CD4-positive, alpha-beta T cell treated with Interferon gamma for 1 hour (primary cell): Measurements from ENCODE around the gene ITM2C.

Experiments used
- DNase-seq: peaks from one replicate; pipeline ENCODE4 v3.0.0-alpha.2; 2020

The ITM2C gene

GRCh38 chr2:230861552-230862255, 3.0 kb upstream of the ITM2C start:
- no peak for DNase-seq

- DNase-seq: no peak
Measured at GRCh38 chr2:230862292-230862691, 2.5 kb upstream of the ITM2C start.

GRCh38 chr2:230863031-230863430, 1.7 kb upstream of the ITM2C start:
- DNase-seq: no peak

- no peak for DNase-seq
Measured at GRCh38 chr2:230863442-230864121, 1.2 kb upstream of the ITM2C start.

- DNase-seq: no peak
Measured at GRCh38 chr2:230864122-230864604, 579 bp upstream of the ITM2C start.

DNA sequence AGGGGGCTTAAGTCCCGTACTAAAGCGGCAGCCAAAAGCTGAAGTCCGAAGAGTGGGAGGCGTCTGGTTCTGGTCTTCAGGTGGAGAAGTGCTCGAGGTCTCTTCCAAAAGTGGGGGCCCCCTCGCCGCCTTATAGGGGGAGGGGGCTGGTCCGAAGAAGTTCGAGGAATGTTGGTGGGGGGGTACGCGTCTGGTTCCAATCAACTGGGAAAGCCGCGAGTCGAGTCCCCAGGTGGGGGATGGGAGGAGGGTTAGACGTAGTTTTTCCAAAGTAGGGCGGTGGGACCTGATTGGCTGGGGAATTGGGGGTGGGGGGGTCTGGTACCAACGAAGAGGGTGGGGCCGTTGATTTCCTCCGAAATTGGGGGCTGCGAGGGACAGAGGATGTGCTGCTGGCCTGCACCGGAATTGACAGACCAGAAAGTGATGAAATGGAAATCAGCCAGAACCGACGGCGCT, 594 bp downstream of the ITM2C start:
- DNase-seq: no peak

- no peak for DNase-seq
Measured at GRCh38 chr2:230865766-230866755, 1.3 kb downstream of the ITM2C start.

DNA sequence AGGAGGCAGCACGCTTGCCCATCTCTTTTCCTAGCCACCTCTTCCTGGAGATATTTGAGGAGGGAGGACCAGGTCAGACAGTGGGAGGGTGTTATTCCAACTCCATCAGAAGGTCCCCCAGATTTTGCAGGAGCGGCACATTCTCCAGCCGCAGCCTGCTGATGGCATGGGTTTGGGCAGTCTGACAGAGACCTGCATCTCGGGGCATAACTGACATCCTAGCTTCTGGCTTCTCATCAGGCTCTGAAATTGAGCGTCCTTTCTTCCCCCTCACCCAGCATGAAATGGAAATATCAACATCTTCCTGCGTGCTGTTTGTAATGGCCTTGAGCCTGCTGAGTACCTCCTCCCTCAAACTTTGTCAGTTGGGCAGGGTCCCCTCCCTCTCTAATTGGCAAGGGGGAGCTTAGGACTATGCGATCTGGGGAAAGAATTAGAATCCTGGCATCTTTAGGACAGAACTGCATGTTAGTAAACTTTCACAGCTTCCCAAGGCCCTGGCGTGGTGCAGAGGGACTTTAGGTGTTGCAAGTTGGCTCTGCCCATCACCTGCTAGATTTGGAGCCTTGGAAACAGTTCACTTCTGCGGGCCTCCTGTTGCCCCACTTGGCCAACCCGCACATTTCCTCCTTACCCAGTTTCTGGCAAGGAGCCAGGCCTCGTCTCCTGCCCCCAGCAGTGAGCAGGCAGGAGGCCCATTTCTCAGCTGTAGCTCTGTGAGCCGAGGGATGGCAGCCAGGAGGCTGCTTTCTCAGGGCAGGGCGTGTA, 2.2 kb downstream of the ITM2C start:
- peak; percentile 77 for DNase-seq

DNA sequence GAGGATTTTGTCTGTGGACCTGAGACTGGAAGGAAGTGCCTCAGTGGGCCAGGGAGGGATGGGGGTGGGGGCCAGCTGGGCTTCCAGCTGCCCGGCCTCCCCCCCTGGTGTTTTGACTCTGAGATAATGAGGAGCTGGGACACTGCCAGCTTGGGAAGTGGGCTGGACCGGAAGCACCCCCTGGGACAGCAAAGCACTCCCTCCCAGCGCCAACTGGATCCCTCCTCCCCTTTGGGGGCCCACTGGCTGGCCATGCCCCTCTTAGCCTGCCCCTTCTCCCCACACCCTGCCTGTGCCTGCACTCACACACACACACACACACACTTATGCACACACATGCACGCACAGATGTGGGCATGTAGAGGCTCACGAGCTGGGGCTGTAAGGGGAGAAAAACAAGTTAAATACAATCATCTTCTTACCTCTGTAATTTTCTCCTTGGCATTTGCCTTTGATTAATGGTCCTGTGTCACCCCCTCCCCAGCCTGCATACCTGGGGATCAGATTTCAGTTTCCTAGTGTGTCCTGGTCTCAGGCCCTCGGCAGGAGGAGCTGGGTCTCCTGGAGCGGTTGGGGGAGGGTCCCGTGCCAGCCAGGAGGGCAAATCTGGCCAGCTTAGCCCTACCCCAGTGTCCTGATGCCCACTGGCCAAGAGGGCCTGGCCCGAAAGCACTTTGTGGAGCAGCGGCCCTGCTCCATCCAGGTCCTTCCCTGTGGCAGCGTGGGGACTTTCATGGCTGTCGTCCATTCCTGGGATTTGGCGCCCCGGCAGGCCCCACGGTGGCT, 3.6 kb downstream of the ITM2C start:
- no peak for DNase-seq

DNA sequence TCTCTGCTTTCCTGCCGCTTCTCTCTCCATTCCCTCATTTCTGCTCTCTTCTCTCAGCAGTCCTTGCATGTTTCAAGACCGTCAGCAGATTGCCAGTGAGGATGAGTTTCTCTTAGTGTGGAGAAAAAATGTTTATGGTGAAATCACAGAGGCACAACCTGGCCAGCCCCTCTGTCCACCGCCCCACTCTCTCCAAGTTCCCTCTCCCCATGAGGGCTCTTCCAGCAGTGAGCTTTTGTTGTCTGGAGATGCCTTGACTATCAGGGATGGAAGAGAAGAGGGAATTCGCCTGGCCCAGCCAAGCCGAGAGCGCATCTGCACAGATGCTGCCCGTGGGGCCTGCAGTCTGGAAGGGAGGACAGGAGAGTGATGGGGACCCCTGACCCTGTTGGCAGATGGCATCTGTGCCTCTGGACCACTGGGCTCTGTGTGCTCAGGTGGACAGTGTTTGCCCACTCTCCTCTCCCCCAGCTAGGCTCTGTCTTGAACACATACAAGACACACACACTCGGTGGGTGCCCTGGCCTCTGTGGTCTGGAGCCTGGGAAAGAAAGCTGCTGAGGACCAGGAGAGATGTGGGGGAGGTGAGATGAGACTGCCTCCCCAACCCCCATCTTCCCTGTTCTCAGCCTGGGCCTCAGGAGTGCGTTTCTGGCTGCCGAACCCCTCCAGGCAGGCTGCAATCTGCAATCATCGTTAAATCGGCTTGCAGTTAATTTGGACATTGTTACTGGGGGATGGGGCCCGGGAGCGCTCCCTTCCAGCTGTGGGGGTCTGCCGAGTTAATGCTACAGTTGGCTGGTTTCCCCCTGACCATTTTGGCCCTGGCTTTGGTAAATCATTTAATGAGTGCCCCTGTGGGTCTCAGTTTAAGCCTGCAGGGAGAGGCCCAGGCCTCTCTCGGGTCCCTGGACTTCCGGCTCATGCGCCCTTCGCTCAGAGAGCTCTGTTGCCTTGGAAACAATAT, 4.5 kb downstream of the ITM2C start:
- no peak for DNase-seq

GRCh38 chr2:230869914-230870543, 5.3 kb downstream of the ITM2C start:
- DNase-seq: no peak

DNA sequence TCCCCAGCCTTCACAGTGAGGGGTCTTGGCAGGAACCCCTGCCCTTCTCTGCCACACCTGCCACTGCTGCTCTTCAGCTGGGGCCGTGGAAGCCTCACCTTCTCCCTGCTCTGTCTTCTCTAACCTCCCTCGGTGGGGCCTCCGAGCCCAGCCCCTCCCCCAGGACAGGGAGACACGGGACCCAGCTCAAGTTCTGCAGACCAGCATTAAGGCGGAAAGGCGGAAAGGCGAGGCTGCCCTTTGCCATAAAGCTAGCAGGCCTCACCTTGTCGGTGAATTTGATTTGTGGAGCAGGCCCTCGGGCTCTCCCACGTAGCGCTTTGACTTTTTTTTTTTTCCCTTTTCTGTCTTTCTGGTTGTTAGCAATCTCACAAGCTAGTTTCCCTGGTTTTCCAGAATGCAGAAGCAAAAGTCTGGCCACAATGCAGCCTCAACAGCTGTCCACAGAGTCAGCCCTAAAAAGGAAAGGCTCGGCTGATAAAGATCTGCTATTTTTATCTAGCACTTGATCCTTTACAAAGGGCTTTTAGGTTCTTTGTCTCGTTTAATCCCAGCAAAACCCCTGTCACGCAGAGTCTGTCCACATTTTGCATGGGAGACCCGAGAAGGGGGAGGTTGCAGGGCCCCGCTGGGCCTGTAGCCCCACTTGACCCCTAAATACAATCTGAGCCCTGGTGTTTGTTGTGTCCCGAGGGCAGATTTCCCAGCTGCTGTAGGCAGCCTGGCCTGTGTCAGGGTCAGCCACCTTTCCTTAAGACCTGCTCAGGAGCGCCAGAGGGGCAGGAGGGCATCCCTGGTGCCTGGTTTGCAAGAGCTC, 6.0 kb downstream of the ITM2C start:
- no peak for DNase-seq

- DNase-seq: no peak
Measured at GRCh38 chr2:230871361-230872150, 6.8 kb downstream of the ITM2C start.

DNA sequence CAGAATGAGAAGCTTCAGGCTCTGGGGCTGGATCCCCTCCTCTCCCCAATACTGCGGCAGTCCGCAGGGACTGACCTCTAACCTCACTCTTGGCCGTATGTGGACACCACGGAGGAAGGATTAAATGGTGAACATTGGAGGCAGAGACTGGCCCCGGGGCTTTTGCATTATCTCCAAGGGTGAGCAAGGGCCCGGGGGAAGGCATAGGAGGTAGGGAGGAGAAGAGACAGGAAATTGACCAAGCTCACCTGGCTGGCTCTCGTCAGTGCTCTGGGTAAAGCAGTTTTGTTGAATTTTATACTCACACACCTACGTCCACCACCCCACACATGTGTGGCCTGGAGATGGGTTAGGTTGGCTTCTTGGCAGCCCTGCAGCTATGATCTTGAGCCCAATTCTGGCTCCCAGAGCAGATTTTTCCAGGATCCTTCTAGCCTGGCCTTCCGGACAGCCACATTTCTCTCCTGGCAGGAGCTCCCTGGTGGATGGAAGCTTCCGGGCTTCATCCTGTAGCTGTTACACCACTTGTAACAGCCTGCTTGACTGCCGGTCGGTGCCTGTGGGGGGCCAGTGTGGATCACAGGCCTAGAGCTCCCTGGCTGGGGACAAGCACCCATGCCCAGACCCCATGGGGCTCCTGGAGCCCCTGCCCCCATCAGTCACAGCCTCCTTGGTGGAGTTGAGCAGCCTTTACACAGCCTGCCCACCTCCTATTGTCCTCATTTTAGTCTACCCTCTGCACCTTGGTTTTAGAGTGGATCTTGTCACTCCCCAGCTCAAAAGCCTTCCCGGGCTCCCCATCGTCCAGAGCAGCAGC, 7.6 kb downstream of the ITM2C start:
- no peak for DNase-seq

GRCh38 chr2:230872968-230873660, 8.4 kb downstream of the ITM2C start:
- no peak for DNase-seq

- DNase-seq: peak; percentile 50
Measured at GRCh38 chr2:230873661-230874401, 9.1 kb downstream of the ITM2C start.
